ENCODE data around the gene PLEKHN1.
"Not testable (repeated sequence)": the region's sequence is repeated elsewhere in the genome, so short reads cannot be mapped to it uniquely, and the experiment has no call there.

The PLEKHN1 gene

DNA sequence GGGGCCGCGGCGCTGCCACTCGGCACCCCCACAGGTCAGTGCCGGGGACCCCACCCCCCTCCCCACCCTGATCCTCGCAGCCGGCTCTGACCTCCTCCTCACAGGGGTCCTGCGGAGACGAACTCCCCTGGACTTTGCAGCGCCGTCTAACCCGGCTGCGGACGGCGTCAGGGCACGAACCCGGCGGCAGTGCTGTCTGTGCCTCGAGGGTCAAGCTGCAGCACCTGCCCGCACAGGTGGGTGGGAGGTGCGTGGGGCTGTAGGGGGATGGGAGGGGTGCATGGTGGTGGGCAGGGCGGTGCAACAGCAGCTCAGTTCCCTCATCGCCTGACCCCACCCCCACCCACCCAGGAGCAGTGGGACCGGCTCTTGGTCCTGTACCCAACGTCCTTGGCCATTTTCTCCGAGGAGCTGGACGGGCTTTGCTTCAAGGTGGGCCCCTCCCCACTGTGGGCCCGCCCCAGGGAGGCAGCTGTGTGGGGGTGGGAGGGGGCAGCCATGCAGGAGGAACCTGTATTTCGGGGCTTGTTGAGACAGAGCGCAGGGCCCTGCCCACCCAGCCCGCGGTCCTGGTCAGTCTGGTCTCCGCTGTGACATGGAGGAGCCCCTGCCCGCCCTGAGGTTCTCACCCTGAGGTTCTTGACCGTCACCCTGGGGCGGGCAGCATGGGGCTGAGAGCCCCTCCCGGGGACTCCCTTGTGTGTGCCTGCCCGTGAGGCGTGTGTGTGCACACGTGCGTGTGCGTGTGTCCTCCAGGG is 4.9 kb downstream of the PLEKHN1 start:
- no peak overlapping the region for H3K9ac ChIP-seq (ENCODE audit: low read length)
- no peaks in the 10 kb centered on the region for H3K9me3 ChIP-seq (ENCODE audit: control insufficient read depth, low read length)
- peaks cover 18% of the 10 kb centered on the region for H3K4me1 ChIP-seq (ENCODE audit: control insufficient read depth, insufficient read depth, low read length)
- no peaks in the 10 kb centered on the region for H3K36me3 ChIP-seq (ENCODE audit: control insufficient read depth, insufficient read depth, low read length)
- no peak overlapping the region for H3K4me3 ChIP-seq (ENCODE audit: low read length)
- peaks cover 20% of the 10 kb centered on the region for H3K27me3 ChIP-seq (ENCODE audit: control insufficient read depth, insufficient read depth, low read length)

DNA sequence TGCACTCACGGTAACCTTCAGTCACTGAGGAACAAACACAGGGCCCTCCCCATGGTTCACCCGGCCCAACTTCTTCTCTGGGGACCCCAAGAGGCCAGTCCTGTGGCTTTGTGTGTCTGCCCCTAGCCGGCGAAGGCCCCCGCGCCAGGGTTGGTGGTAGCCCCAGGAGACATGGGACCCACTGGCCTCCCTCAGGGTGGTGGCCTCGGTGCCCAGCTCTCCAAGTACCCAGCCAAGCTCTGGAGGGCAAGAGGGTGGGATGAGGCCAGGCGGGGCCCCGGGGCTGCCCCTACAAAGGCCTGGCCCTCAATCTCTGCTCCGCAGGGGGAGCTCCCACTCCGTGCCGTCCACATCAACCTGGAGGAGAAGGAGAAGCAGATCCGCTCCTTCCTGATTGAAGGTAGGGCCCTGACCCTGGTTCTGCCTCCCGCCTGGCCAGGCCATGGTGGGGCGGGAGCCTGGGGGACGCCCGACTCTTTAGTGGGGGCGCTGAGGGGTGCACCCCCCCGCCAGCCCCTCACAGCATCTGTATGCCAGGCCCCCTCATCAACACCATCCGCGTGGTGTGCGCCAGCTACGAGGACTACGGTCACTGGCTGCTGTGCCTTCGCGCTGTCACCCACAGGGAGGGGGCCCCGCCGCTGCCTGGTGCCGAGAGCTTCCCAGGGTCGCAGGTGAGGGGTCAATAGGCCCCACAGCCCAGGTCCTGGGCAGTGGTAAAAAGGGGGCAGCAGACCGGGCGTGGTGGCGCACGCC is 5.6 kb downstream of the PLEKHN1 start:
- Histone ChIP-seq H3K36me3 (ENCODE audit: control insufficient read depth, insufficient read depth, low read length) (no peaks in the 10 kb centered on the region), H3K27me3 (ENCODE audit: control insufficient read depth, insufficient read depth, low read length) (peaks cover 20% of the 10 kb centered on the region), H3K4me3 (ENCODE audit: low read length) (no peak overlapping the region), H3K4me1 (ENCODE audit: control insufficient read depth, insufficient read depth, low read length) (peaks cover 19% of the 10 kb centered on the region), H3K9ac (ENCODE audit: low read length) (no peak overlapping the region), H3K9me3 (ENCODE audit: control insufficient read depth, low read length) (no peaks in the 10 kb centered on the region)

DNA sequence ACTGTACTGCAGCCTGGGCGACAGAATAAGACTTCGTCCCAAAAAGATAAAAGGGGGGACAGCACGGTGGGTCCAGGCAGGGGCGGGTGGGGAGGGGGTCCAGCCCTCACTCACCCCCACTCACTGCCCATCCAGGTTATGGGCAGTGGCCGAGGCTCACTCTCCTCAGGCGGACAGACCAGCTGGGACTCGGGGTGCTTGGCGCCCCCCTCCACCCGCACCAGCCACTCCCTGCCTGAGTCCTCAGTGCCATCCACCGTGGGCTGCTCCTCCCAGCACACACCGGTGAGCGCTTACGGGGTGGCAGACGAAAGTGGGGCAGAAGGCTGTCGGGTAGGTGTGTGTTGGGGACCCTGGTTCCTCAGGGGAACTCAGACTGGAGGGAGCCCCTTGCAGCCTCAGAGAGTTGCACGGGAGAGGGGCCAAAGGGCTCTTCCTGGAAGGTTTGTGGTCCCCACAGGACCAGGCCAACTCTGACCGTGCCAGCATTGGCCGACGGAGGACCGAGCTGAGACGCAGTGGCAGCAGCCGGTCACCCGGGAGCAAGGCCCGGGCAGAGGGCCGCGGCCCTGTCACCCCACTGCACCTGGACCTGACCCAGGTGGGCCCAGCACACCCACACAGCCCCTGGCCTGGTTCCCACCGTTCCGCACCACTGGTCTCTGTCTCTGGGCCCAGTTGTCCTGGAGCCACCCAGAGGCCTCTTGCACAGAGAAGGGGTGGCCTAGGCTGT is 6.6 kb downstream of the PLEKHN1 start:
- Histone ChIP-seq H3K4me1 (ENCODE audit: control insufficient read depth, insufficient read depth, low read length) (peaks cover 10% of the 10 kb centered on the region), H3K4me3 (ENCODE audit: low read length) (no peak overlapping the region), H3K36me3 (ENCODE audit: control insufficient read depth, insufficient read depth, low read length) (no peaks in the 10 kb centered on the region), H3K9me3 (ENCODE audit: control insufficient read depth, low read length) (no peaks in the 10 kb centered on the region), H3K9ac (ENCODE audit: low read length) (no peak overlapping the region), H3K27me3 (ENCODE audit: control insufficient read depth, insufficient read depth, low read length) (peaks cover 16% of the 10 kb centered on the region)

DNA sequence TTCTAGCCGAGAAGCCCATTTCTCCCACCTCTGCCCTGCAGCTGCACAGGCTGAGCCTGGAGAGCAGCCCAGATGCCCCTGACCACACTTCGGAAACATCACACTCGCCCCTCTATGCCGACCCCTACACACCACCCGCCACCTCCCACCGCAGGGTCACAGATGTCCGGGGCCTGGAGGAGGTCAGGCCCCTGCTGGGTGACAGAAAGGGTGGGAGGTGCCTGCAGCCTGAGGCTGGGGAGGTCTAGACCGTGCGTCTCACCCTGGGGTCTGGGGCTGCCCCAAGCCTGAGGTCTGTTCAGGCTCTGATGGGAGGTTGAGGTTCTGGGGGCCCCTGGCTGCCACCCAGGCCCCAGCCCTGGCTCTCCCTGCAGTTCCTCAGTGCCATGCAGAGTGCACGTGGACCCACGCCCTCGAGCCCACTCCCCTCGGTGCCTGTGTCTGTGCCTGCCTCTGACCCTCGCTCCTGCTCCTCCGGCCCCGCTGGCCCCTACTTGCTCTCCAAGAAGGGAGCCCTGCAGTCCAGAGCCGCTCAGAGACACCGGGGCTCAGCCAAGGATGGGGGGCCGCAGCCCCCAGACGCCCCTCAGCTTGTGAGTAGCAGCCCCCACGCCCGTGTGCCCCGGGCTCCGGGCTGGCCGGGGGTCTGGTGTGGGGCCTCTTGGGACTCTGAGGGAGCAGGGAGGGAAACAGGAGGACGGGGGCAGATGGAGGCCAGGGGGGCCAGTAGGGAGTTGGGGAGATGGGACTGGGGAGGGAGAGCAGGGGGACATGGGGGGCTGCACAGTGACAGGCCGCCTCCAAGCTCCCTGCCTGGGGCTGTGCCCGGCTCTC is 7.4 kb downstream of the PLEKHN1 start:
- H3K9me3 ChIP-seq (ENCODE audit: control insufficient read depth, low read length) = no peaks in the 10 kb centered on the region
- H3K36me3 ChIP-seq (ENCODE audit: control insufficient read depth, insufficient read depth, low read length) = no peaks in the 10 kb centered on the region
- peaks cover 14% of the 10 kb centered on the region for H3K27me3 ChIP-seq (ENCODE audit: control insufficient read depth, insufficient read depth, low read length)
- no peak overlapping the region for H3K9ac ChIP-seq (ENCODE audit: low read length)
- H3K4me1 ChIP-seq (ENCODE audit: control insufficient read depth, insufficient read depth, low read length) = peaks cover 4% of the 10 kb centered on the region
- H3K4me3 ChIP-seq (ENCODE audit: low read length) = no peak overlapping the region

DNA sequence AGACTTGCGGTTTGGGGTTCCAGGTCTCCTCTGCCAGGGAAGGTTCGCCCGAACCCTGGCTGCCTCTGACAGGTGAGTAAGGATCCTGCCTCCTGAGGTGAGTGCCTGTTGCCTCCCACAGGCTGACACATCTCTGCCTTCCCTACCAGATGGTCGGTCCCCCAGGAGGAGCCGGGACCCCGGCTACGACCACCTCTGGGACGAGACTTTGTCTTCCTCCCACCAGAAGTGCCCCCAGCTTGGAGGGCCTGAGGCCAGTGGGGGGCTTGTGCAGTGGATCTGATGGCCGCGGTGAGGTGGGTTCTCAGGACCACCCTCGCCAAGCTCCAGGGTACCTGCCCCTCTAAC is 8.0 kb downstream of the PLEKHN1 start:
- H3K4me1 ChIP-seq (ENCODE audit: control insufficient read depth, insufficient read depth, low read length) = peaks cover 4% of the 10 kb centered on the region
- H3K9me3 ChIP-seq (ENCODE audit: control insufficient read depth, low read length) = no peaks in the 10 kb centered on the region
- no peak overlapping the region for H3K4me3 ChIP-seq (ENCODE audit: low read length)
- peaks cover 14% of the 10 kb centered on the region for H3K27me3 ChIP-seq (ENCODE audit: control insufficient read depth, insufficient read depth, low read length)
- H3K36me3 ChIP-seq (ENCODE audit: control insufficient read depth, insufficient read depth, low read length) = no peaks in the 10 kb centered on the region
- H3K9ac ChIP-seq (ENCODE audit: low read length) = no peak overlapping the region

DNA sequence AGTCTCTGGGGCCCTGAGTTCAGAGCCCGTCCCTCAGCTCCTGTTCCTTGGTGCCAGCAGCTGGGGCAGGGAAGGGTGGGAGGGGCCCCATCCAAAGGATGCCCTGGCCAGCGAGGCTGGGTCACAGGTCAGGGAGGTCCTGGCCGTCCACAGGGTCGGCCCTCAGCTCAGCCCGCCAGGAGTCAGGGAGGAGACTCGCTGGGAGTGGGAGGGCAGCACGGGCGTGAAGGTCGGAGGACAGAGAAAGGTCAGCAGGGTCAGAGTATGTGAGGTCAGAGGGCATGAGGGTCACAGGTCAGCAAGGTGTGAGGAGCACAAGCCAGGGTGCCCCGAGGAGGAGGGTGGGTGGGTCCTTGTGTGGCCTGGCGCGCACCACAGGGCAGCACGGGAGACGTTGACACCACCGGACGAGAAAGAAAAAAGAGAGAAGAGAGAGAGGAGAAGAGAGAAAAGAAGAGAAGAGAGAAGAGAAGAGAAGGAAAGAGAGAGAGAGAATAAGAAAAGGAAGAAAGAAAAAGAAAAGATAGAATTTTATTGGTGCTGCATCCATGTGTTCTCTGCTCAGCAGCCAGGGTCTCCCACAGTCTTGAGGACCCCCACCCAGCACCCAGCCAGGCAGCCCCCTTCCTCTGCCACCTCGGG is 8.5 kb downstream of the PLEKHN1 start:
- H3K27me3 ChIP-seq (ENCODE audit: control insufficient read depth, insufficient read depth, low read length) = peaks cover 14% of the 10 kb centered on the region
- no peak overlapping the region for H3K4me3 ChIP-seq (ENCODE audit: low read length)
- H3K9me3 ChIP-seq (ENCODE audit: control insufficient read depth, low read length) = no peaks in the 10 kb centered on the region

DNA sequence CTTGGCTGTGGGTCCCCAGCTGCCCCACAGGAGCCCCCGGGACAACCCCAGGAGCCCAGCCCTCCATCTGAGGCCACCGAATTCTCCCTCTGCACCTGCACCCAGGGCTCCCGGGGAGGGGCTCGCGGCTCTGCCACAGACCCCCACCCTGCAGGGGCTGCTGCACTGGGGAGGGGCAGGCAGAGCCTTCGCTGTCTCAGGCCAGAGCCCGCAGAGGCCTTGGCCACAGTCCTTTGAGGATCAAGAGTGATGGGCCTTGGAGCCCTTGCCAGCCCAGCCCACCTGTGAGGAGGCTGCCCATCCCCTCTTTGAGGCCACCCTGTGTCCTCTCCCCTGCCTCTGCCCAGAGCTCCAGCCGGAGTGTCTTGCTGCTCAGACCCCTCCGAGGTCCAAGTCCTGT is 9.1 kb downstream of the PLEKHN1 start:
- H3K9me3 ChIP-seq (ENCODE audit: control insufficient read depth, low read length) = no peaks in the 10 kb centered on the region
- peaks cover 9% of the 10 kb centered on the region for H3K27me3 ChIP-seq (ENCODE audit: control insufficient read depth, insufficient read depth, low read length)
- no peak overlapping the region for H3K9ac ChIP-seq (ENCODE audit: low read length)
- no peaks in the 10 kb centered on the region for H3K36me3 ChIP-seq (ENCODE audit: control insufficient read depth, insufficient read depth, low read length)
- H3K4me3 ChIP-seq (ENCODE audit: low read length) = no peak overlapping the region
- H3K4me1 ChIP-seq (ENCODE audit: control insufficient read depth, insufficient read depth, low read length) = peaks cover 4% of the 10 kb centered on the region

More for the DNA sequence above, 8.5 kb downstream of the PLEKHN1 start:
- Histone ChIP-seq H3K9ac (ENCODE audit: low read length) (no peak overlapping the region), H3K36me3 (ENCODE audit: control insufficient read depth, insufficient read depth, low read length) (no peaks in the 10 kb centered on the region), H3K4me1 (ENCODE audit: control insufficient read depth, insufficient read depth, low read length) (peaks cover 4% of the 10 kb centered on the region)

DNA sequence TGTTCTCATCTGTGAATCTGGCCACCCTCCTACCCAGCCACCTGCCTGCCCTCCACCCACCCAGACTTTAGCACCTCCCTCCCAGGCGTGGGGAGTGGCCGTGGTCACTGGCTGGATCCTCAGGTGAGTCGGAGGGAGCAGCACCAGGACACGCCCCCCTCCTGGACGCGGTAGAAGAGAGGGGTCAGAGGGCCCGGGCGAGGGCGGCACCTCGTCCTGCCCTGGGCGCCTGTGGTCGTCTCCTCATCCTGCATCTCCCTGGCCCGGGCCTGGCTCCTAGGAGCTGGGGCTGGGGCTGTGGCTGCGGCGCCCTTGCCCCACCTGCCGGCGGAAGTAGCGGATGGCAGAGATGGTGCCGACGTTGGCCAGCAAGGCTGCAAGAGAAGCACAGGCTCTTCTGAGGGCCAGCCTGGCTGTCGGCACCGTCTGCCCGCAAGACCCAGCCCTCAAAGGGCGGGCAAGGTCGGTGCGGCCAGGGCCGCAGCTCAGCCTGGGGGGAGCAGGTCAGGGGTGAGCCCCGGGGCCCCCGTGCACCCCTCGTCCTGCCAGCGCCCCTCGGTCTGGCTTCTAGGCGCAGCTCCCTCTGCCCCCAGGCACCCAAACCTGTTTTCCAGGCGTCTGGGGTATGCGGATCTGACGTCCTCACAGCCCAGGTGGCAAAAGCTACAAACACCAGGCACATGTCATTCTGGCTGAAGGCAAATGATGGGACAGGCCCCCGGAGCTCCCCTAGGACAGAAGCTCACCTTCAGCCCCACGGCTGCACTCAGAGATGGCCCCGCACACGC is 9.8 kb downstream of the PLEKHN1 start:
- H3K36me3 ChIP-seq (ENCODE audit: control insufficient read depth, insufficient read depth, low read length) = no peaks in the 10 kb centered on the region
- peaks cover 3% of the 10 kb centered on the region for H3K27me3 ChIP-seq (ENCODE audit: control insufficient read depth, insufficient read depth, low read length)
- H3K9ac ChIP-seq (ENCODE audit: low read length) = no peak overlapping the region
- peaks cover 4% of the 10 kb centered on the region for H3K4me1 ChIP-seq (ENCODE audit: control insufficient read depth, insufficient read depth, low read length)
- H3K9me3 ChIP-seq (ENCODE audit: control insufficient read depth, low read length) = no peaks in the 10 kb centered on the region
- no peak overlapping the region for H3K4me3 ChIP-seq (ENCODE audit: low read length)

DNA sequence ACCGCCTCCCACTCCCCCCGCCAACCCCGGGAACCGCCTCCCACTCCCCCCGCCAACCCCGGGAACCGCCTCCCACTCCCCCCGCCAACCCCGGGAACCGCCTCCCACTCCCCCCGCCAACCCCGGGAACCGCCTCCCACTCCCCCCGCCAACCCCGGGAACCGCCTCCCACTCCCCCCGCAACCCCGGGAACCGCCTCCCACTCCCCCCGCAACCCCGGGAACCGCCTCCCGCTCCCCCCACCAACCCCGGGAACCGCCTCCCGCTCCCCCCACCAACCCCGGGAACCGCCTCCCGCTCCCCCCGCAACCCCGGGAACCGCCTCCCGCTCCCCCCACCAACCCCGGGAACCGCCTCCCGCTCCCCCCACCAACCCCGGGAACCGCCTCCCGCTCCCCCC is 10.5 kb downstream of the PLEKHN1 start:
- H3K9me3 ChIP-seq (ENCODE audit: control insufficient read depth, low read length); H3K27me3 ChIP-seq (ENCODE audit: control insufficient read depth, insufficient read depth, low read length); H3K4me3 ChIP-seq (ENCODE audit: low read length); H3K4me1 ChIP-seq (ENCODE audit: control insufficient read depth, insufficient read depth, low read length); H3K9ac ChIP-seq (ENCODE audit: low read length); H3K36me3 ChIP-seq (ENCODE audit: control insufficient read depth, insufficient read depth, low read length): not testable (repeated sequence)

DNA sequence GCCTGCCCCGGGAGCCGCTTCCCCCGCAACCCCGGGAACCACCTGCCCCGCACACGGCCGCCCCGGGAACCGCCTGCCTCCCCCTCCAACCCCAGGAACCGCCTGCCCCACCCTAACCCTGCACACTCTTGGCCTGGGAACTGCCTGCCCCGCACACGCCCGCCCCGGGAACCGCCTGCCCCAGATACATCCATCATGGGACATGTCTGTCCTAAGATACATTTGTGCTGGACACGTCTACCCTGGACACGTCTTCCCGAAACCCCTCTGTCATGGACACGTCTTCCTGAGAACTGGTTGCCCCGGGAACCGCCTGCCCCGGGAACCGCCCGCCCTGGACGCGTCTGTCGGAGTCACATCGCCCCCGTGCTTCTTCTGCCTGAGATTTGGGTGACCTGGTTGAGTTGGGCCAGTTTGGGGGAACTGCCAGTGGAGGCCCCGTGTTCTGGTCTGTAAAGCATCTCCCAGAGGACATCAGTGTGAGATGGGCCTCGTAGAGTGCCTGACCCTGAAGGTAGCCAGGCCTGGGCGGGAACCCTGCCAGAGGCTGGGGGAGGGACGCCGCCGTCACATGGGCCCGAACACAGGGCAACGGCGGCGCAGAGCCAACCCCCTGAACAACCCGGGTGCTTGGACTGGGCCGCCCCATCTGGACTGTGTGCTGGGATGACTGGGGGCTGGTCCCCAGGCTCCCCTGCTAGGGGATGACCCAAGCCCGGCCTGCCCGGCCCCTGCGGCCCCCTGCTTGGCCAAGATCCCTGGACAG is 12.0 kb downstream of the PLEKHN1 start:
- Histone ChIP-seq H3K4me3 (ENCODE audit: low read length) (no peak overlapping the region), H3K4me1 (ENCODE audit: control insufficient read depth, insufficient read depth, low read length) (peaks cover 4% of the 10 kb centered on the region), H3K9ac (ENCODE audit: low read length) (no peak overlapping the region), H3K9me3 (ENCODE audit: control insufficient read depth, low read length) (no peaks in the 10 kb centered on the region), H3K36me3 (ENCODE audit: control insufficient read depth, insufficient read depth, low read length) (no peaks in the 10 kb centered on the region), H3K27me3 (ENCODE audit: control insufficient read depth, insufficient read depth, low read length) (peaks cover 21% of the 10 kb centered on the region)

Measured in mucosa of stomach (tissue), 1 donor.